GM12892 (cell line): ENCODE results near the gene NECTIN1.

Source experiments
- POLR2A ChIP-seq: IDR thresholded peaks from 2 replicates; pipeline ENCODE4 v1.6.1; 2011; ENCODE audit warnings: low read depth, low read length, control low read depth
- POLR2AphosphoS5 ChIP-seq: IDR thresholded peaks from 2 replicates; pipeline ENCODE4 v1.6.1; 2011; ENCODE audit warnings: low read depth, low read length, control low read depth
- TAF1 ChIP-seq: IDR thresholded peaks from 2 replicates; pipeline ENCODE4 v1.6.1; 2011; ENCODE audit warnings: low read depth, mild to moderate bottlenecking, control low read depth, low read length, borderline replicate concordance

DNA sequence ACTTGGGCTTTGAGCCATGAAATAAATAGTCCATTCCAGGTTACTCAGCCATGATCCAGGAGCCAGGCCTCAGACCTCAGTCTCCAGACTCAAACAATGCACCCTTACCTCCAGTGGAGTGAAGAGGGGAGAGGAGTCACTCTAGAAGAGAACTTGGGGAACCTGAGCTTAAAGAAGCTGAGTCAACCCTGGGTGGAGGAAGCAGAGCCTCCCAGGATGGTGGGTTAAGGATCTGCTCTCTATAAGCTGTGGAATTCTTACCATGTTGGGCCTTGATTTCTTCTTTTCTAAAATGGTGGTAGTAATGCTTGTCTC, 113.2 kb downstream of the NECTIN1 start:
- TF ChIP-seq POLR2A (no peak), POLR2AphosphoS5 (no peak), TAF1 (no peak)
